ENCODE data around the gene ANKRD49. TPM values are rescaled to one million over a fixed set of nuclear protein-coding genes. Genes with fewer than 3 reads are reported as not detected.

Gene ANKRD49
- total RNA-seq, 1 donor from 2014 or later = 16.6 TPM

DNA sequence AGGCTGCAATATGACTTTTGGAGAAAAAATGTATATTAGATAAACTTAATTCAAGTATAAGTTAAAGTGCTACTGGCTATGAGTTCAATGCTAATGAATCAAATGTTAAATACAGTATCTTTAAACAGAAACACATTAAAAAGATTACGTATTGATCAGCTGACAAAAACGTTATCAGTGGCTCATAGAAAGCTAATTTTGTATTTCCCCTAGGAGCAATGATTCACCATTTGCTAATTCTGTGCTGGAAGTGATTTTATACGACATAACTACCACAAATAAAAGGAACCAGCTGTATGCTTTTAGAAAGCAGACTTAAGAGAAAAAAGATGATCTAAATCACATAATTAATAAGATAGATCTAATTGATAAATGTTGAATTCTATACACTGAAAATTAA lies 43.7 kb upstream of the ANKRD49 start:
- Histone ChIP-seq H3K27ac (no peak overlapping the region), H3K4me1 (no peaks in the 10 kb centered on the region), H3K36me3 (peaks cover 29% of the 10 kb centered on the region), H3K9me3 (no peaks in the 10 kb centered on the region), H3K27me3 (no peaks in the 10 kb centered on the region), H3K4me3 (no peak overlapping the region)
- DNase-seq (no peak), ATAC-seq (no peak)
- intact Hi-C loops (cut with DNase I) = no loop called here
- TF ChIP-seq, protein P1, sequence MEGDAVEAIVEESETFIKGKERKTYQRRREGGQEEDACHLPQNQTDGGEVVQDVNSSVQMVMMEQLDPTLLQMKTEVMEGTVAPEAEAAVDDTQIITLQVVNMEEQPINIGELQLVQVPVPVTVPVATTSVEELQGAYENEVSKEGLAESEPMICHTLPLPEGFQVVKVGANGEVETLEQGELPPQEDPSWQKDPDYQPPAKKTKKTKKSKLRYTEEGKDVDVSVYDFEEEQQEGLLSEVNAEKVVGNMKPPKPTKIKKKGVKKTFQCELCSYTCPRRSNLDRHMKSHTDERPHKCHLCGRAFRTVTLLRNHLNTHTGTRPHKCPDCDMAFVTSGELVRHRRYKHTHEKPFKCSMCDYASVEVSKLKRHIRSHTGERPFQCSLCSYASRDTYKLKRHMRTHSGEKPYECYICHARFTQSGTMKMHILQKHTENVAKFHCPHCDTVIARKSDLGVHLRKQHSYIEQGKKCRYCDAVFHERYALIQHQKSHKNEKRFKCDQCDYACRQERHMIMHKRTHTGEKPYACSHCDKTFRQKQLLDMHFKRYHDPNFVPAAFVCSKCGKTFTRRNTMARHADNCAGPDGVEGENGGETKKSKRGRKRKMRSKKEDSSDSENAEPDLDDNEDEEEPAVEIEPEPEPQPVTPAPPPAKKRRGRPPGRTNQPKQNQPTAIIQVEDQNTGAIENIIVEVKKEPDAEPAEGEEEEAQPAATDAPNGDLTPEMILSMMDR (IDR thresholded peaks at IDR 0.05) = no peak

DNA sequence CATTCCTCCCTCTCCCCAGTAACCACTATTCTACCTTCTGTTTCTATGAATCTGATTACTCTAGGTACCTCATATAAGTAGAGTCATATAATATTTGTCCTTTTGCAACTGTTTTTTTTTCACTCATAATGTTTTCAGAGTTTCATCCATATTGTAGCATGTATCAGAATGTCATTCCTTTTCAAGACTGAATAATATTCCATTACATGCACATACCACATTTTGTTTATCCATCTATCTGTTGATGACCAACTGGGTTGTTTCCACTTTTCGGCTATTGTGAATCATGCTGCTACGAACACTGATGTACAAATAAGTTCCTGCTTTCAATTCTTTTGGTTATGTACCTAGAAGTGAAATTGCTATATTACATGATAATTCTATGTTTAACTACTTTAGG lies 40.8 kb upstream of the ANKRD49 start:
- Histone ChIP-seq H3K4me1 (no peaks in the 10 kb centered on the region), H3K9me3 (no peaks in the 10 kb centered on the region), H3K4me3 (no peak overlapping the region), H3K27me3 (no peaks in the 10 kb centered on the region), H3K36me3 (peaks cover 7% of the 10 kb centered on the region), H3K27ac (no peak overlapping the region)
- DNase-seq = no peak
- intact Hi-C loops (cut with DNase I) = no loop called here
- TF ChIP-seq, protein P1 (IDR thresholded peaks at IDR 0.05) = no peak
- no peak for ATAC-seq

DNA sequence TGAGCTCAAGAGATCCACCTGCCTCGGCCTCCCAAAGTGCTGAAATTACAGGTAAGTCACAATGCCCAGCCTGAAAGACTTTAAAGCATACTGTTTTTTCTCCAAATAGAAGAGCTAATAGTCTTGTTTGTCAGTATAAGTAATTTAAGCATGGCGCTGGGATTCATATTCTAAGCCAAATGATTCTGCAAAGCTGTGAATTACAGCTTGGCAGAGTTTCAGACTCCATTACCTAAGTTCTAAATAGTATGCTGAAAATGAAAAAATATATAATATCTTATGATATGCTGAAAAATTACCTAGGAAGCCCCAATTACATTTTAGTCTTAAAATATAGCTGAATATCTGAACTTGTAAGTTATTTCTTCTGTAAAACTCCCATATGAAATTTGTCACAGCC lies 39.5 kb upstream of the ANKRD49 start:
- no peak for DNase-seq
- no peak for ATAC-seq
- Histone ChIP-seq H3K4me3 (no peak overlapping the region), H3K27ac (no peak overlapping the region), H3K27me3 (no peaks in the 10 kb centered on the region), H3K4me1 (no peaks in the 10 kb centered on the region), H3K36me3 (peaks cover 11% of the 10 kb centered on the region), H3K9me3 (no peaks in the 10 kb centered on the region)
- TF ChIP-seq, protein P1 (IDR thresholded peaks at IDR 0.05) = no peak
- intact Hi-C loops (cut with DNase I) = no loop called here

DNA sequence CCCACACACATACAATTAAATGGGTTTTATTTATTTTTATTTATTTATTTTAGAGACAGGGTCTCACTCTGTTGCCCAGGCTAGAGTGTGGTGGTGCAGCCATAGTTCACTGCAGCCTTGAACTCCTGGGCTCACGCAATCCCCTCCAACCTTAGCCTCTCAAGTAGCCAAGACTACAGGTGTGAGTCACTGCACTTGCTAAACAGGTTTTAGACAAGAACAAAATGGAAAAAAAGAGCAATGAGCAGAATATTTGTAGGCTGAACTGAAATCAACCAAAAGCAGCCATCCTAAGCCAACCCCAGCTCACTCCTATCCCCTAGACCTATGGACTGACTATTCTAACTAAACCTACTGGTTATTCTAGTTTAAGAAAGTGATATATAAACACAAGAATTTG lies 37.9 kb upstream of the ANKRD49 start:
- TF ChIP-seq, protein P1 (IDR thresholded peaks at IDR 0.05) = no peak
- intact Hi-C loops (cut with DNase I) = no loop called here
- no peak overlapping the region for H3K27ac ChIP-seq
- no peaks in the 10 kb centered on the region for H3K27me3 ChIP-seq
- peaks cover 26% of the 10 kb centered on the region for H3K36me3 ChIP-seq
- H3K9me3 ChIP-seq = no peaks in the 10 kb centered on the region
- ATAC-seq = peak; percentile 36
- H3K4me1 ChIP-seq = no peaks in the 10 kb centered on the region
- H3K4me3 ChIP-seq = no peak overlapping the region
- no peak for DNase-seq

DNA sequence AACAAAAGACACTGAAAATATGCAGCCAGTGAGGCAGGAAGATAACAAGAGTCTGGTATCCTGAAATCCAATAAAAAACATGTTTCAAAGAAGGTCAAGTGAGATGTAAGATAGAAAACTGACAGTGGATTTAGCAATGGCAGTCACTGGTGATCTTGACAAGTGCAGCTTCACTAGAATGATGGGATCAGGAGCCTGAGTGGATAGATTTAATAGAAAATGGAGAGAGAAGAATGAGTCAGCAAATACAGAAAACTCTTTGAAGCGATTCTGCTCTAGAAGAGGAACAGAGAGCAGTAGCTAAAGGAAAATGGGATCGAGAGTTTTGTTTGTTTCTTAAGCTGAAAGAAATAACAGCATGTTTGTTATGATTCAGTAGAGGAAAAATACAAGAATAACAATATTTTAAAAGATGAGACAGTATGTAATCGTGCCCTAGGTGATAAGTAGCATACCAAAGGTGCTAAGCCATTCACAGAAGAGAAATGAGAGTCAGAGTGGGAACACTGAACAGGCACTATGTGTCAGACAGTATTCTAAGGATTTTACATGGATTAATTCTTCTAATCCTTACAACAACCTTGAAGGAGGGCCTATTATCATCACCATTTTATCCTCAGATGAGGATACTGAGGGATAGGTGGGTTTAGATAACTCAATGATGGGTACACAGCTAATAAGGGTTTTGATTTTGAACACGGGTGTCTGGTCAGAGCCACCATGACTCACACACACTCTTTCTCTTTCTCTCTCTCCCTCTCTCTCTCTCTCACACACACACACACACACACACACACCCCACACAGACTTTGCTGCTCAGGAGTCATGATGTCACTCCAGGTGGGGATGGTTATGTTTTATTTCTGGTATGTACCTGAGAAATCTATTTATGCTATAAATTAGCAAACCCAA lies 36.4 kb upstream of the ANKRD49 start:
- no peak for ATAC-seq
- no peaks in the 10 kb centered on the region for H3K27me3 ChIP-seq
- no peaks in the 10 kb centered on the region for H3K9me3 ChIP-seq
- H3K4me1 ChIP-seq = no peaks in the 10 kb centered on the region
- TF ChIP-seq, protein P1 (IDR thresholded peaks at IDR 0.05) = no peak
- peaks cover 30% of the 10 kb centered on the region for H3K36me3 ChIP-seq
- intact Hi-C loops (cut with DNase I) = no loop called here
- H3K4me3 ChIP-seq = no peak overlapping the region
- DNase-seq = no peak
- H3K27ac ChIP-seq = no peak overlapping the region
